Activated naive CD4-positive, alpha-beta T cell treated with anti-CD3 and anti-CD28 coated beads, Interleukin-2, amount 50 U/mL, for 16 hours (primary cell): ENCODE measurements around the gene ADSL.

Experiments
- DNase-seq: peaks from one replicate; pipeline ENCODE4 v3.0.0-alpha.2; 2020

The ADSL gene

GRCh38 chr22:40420341-40421081 is 74.2 kb downstream of the ADSL start:
- DNase-seq, result no peak

- no peak for DNase-seq
Measured at GRCh38 chr22:40421082-40421350, 74.7 kb downstream of the ADSL start.

- no peak for DNase-seq
Measured at GRCh38 chr22:40421941-40422340, 75.6 kb downstream of the ADSL start.

GRCh38 chr22:40422558-40423309 is 76.4 kb downstream of the ADSL start:
- no peak for DNase-seq

DNA sequence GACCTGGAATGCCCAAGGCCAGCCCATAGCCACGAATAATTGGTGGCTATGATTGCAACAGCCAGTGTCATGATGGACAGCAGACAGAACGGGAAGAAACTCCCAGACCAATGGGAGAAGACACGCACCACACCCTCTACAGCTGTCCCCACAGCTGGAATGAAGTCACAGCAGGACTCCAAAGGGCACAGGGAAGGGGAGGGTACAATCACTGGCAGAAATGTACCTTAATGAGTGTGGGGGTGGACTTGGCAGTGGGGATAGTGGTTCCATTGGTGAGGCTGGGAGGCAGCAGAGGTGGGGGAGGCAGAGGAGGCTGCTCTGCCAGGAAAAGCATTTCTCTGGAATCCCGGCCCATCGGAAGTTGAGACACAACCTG is 77.0 kb downstream of the ADSL start:
- DNase-seq, result no peak

DNA sequence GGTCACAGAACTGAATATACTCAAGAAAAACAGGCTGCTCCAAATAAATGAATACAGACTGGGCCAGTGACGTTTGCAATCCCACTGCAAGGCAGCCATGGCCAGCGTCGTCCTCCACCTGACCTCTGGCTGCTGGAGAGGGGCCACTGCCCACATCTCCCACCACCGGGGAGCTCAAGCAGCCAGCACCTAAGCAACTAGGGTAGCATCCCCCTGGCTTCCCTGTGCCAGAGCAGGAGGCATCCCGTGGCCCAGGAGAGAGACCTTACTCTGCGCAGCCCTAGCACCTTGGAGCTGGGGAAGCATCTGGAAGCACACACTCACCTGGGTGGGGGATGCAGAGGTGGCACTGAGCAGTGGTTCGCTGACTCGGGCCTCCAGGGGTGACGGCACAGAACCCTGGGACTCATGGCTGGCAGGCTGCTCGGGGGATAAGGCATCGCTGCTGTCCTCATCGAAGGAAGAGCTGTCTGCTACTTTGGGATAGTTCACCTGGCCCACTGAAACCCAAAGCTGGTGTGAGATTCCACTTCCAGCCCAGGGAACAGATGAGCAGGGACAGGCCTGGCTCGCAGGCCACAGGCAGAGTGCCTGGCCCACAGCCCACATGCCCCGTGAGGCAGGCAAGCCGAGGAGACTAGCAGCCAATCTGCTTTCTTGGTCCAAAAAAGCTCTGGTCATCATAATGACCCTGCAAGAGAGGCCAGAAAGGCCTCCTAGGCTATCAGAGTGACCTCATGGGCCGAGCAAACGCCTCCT is 77.8 kb downstream of the ADSL start:
- DNase-seq, result no peak

DNA sequence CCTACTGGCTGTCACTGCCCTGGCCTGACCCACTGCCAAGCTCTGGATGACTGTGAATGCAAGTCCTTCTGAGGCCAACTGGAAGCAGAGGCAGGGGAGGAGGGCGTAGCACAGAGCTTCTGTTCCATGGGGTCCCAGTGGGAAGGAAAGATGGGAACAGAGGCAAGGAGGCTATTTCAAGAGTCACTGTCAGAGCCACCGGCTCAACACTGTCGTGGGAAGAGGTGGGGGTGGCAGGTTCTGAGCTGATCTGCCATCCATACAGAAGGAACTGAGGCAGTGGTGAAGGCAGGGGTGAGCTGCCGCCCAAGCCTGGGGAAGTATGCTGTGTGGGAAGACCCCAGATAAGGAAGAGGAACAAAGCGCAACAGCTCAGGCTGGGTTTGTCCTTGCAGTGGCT is 78.8 kb downstream of the ADSL start:
- no peak for DNase-seq

DNA sequence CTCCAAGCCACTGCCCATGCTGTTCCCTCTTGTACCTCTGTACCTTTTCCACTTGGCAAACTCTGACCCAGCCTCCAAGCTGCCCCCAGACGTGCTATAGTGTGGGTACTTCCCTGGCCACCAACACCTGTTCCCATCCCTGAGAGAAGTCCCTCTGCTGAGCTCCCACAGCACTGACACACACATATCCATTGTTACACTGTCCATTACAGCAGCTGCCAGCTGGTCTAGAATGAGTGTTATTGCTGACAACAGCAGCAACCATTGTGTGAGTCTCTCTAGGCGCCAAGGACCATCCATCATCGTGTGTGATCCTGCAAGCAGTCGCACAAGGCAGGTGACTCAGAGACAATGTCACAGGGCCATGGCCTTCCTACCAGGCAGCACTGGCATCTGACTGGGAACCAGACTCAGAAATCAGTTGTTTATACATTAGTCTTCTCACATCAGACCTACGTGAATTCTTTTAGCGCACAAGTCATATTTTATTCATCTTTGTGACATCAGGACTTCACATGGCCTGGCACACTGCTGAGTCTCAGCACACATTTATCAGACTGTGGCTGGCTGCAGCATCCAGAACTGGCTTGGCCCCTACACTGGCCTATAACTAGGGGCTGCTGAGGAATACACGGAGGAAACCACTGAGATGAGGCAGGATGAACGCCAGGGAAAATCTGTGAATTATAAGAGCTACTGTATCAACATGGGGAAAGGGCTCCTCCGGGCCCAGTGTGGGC is 80.5 kb downstream of the ADSL start:
- DNase-seq, result no peak

DNA sequence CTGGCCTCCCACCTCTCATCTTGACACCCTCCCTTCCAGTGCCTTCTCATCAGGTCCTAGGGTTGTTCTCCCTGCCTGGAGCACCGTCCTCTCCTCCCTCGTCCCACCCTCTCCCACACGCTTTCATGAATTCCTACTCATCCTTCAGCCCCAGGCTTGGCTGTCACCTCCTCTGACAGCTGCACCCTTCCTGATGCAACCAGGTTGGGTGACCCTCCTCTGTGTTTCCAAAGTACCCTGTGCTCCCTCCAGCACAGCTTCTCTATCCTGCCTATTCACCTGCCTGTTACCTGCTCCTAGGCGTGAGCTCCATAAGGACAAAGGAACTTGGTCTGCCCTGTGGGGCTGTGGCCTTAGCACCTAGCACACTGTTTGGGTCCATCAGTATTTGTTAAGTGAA is 82.5 kb downstream of the ADSL start:
- DNase-seq, result no peak

DNA sequence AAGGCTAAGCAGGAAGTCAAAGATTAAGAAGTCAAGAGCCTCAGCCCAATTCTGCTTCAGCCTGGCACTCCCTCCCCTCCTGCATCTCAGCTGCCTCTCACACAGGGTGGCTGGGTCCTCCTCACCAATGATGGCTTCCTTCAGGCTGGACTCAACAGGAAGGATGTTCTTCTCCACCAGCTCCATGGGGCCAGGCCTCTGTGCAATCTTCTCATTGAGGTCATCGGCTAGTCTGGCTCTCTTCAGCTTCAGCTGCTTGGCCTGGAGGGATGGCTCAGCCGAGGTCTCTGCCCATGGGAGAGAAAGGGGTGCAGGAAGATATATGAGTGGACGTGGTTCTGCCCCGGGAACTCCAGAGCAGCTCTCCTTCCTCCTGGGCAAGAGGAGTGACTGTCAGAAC is 83.2 kb downstream of the ADSL start:
- DNase-seq, result no peak

DNA sequence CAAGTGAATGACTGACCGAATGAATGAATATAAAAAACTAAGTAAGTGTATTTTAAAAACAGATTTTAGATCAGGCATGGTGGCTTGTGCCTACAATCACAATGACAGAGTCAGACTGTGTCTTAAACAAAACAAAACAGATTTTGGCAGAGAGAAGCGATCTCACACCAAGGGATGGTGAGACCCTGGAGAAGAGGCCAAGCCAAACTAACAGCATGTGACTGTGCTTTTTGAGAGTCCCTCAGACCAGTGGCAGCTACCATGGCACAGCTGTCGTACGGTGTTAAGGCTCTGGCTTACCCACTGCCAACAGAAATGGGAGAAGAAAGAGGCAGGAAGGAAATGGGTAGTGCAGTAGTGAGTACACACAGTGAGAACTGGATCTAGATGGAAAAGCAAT is 84.7 kb downstream of the ADSL start:
- DNase-seq, result no peak

GRCh38 chr22:40432157-40432556 is 85.9 kb downstream of the ADSL start:
- no peak for DNase-seq

DNA sequence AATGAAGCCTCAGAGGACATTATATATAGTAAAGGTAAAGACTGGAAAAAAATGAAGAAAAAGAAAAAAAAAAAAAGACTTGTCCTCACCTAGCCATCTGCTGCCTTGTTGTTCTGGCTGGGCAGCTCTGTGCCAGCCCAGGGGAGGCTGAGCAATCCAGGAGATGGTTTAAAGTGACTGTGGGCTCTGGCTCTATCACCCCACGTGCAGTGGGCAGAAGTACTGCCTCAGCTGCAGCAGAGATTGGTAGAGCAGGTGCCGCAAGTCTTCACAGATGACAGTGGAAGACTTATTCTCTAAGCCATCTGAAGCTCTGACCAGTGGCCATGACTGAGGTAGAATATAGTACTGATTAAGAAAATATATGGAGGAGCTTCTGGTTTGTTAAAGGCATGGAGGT is 86.3 kb downstream of the ADSL start:
- DNase-seq, result no peak

DNA sequence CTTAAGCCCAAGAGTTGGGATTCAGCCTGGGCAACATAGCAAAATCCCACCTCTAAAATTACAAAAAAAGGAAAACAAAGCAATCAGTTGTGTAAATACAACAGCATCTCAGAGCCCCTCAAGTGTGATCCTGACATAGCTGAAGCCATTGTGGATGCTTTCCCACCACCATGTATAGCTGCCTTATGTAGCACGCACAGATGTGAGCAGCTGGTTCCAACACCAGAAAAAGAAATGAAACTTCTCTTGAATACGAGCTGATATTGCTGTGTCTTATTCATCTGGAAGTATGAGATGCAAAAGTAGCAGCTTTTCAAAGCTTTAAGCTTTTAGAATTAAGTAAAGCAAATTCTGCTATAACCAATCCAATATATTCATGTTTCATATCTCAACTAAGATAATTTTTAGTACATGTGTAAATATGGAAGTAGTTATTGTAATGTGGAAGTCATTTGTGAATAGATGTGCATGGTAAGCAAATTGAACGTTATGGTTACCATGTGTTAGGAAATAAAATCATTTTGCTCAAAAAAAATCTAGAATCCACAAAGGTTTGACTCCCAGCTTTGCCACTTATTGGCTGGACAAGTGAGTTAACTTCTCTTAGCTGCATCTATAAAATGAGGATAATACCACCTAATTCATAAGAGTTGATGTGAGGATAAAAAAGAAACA is 87.3 kb downstream of the ADSL start:
- no peak for DNase-seq

GRCh38 chr22:40434106-40434505 is 87.8 kb downstream of the ADSL start:
- no peak for DNase-seq

- no peak for DNase-seq
Measured at GRCh38 chr22:40434745-40435144, 88.4 kb downstream of the ADSL start.

DNA sequence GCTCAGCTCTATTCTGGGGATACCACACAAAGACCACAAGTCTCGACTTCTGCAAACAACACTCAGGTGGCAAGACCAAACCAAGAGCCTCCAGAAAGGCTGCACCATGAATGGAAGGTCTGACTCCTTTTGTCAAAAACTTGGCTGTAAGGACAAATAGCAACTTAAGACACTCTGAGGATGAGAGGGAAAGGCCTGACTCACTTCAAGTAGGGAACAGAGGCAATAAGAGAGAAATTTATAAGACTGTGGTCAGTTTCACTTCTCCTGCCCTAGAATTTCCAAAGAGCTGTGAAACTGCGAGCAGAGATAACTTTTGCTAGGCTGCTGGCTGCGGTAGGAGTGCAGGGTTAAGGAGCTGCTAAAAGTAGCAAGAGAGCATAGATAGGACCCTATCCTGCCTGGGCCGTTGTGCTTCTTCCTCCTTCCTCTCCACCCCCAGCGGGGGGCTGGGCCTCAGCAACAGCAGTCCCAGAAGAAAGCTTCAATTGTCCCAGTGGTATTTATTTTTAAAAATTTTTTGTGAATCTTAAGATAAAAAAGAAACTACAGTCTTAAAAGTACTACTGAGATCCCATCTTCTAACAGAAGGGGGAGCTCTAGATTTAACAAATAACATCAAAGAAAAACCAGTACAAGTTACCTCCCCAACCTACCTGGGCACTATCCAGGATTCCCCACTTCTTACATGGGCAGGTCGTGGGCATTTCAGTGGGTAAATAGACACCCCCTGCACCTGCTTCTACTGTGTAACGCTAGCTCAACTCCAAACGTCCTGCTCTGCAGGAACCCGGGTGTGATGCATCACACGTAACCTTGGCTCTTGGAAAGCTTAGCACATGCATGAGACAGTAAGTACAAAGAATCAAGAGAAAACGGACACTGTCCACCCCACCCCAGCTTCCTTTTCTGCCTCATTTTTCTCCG is 90.5 kb downstream of the ADSL start:
- no peak for DNase-seq
